G401 (cell line): ENCODE measurements around the gene KLHL35. TPM values are rescaled to one million over a fixed set of nuclear protein-coding genes. Genes with fewer than 3 reads are reported as not detected.

ENCODE experiments used
- DNase-seq: peaks from one replicate; pipeline ENCODE4 v3.0.0-alpha.2; 2015; ENCODE audit warnings: low spot score
- in situ Hi-C: cut with HindIII; loops from 2 replicates; pipeline ENCODE4 v1.10.0; 2016; ENCODE audit warnings: low sequenced_read_pairs, mixed read lengths
- total RNA-seq: library from RNA; depleted of rRNA; stranded (reverse); fragments of >200 nt; shearing (Covaris generic); gene quantifications from 2 replicates; pipeline ENCODE4 v1.2.3, GENCODE V29; 2014

Gene KLHL35
- total RNA-seq, 1 experiment from 2014 or later, result not detected

DNA sequence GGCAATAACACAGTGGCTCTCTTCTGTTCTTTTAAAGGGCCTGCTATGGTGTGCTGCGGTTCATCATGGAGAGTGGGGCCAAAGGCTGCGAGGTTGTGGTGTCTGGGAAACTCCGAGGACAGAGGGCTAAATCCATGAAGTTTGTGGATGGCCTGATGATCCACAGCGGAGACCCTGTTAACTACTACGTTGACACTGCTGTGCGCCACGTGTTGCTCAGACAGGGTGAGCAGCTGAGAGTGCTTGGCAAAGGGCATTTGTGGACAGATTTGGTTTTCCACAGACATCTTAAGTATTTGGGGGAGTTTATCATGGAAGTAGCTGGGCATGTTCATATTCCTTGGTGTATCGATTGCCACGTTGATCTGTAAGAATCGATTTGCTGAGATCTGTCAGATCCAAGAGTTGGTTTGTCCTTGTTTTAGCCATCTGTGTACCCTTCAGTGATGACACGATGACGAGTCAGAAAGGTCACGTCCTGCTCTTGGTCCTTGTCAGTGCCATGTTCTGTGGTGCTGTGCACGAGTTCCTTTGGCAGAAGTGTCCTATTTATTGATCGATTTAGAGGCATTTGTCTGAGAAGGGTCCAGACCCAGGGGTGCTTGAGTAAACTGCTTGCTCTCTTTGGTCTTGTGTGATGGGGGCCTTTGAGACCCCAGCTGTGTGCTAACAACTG is 28.9 kb downstream of the KLHL35 start:
- DNase-seq, result no peak
- in situ Hi-C loops, result no loop called here

DNA sequence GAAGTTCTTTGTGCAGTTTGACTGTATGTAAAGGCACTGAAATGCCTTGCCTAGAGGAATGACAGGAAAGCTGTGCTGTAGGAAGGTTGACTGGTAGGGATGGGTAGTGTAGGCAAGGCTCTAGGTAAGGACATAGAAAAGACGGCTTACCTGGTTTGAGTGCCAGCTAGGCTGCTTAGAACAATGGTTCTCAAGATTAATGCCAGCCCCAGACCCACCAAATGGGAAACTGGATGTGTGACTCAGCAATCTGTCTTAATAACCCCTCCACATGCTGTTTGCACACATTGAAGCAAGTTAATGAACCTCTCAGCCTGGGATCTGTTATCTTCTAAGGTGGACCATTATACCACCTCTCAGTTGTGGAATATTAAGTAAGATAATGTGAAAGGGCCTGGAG is 30.0 kb downstream of the KLHL35 start:
- in situ Hi-C loops, result no loop called here
- DNase-seq, result no peak

DNA sequence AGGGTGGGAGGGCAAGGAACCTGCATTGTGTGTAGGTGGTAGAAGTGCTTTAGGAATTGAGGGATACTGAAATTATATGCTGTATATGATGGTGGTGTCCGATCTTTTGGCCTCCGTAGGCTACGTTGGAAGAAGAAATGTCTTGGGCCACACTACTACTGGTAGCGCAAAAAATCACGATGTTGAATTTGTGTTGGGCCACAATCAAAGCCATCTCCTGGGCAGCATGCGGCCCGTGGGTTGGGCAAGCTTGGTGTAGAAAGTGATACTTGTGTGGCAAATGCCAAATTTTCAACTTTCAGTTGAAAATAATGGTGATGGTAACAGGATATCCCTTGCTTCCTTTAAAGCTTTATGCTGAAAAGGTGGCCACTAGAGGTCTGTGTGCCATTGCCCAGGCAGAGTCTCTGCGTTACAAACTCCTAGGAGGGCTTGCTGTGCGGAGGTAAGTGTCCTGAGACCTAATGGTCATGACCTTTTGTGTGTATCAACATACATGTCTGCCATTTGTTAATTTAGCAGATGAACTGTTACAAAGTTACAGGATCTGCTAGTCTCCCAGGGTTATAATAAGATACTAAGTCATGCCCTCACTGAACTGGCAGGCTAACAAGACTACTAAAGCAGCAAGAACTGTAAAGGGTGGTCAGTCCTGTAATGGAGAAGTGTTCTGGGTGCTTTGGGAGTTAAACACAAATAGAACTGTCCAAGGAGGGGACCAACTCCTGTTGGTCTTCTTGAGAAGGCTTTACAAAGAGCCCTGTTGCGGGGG is 30.8 kb downstream of the KLHL35 start:
- in situ Hi-C loops, result no loop called here
- DNase-seq, result no peak

DNA sequence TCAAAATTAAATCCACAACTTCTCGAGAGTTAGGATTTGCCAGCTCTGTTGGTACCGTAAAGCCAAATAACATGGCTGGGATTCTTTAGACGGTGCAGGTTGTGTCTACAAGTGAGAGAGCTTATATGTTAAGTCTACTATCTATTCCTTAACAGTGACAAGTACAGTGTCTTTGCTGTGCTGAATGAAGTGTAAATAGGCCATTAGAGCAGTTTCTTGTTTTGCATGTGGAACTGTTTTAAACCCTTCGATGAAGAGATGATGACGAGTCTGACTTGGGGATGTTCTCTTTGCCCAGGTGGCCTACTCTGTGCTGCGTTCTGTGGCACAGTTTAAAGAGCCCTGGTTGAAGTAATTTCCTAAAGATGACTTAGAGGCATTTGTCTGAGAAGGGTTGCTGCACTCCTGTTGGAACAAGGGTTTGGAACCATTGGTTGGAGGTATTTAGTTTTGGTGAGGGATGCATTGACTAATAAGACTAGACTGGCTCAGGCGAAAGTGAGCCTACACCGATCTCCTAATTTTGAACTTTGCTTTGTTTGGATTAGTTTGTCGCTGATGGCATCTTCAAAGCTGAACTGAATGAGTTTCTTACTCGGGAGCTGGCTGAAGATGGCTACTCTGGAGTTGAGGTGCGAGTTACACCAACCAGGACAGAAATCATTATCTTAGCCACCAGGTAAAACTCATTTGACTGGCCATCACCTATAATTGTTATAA is 32.7 kb downstream of the KLHL35 start:
- in situ Hi-C loops, result no loop called here
- no peak for DNase-seq

DNA sequence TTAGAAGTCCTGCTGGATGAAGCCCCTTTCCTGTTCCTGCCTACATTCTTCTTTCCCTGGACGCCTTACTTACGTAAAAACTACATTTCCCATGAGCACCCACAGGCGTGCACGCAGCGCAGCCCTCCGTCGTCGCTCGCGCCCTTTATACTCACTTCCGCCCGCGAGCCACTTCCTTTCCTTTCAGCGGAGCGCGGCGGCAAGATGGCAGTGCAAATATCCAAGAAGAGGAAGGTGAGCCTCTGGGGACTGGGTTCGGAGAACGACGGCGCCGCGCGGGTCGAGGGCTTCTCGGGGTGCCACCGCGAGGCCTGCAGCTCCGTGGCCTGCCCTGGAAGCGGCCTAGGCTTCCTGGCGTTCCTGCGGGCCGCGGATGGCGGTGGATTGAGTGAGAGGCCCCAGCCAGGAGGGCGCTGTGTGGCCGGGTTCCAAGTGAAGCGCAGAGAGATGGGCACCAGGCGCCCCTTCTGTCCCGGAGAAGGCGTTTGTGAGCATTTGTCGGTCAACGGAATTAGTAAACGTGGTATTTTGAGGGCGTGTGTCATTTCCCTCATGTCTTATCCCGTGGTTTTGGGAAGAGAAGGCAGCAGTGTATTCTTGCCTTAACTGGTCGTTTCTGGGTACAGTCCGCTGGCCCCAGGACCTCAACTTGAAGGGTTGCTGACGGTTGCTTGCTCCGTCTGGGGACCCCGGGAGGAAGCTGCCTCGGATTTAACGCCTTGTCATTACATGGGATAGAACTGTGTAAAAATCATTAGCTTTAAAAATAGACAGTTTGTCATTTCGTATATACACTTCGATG is 33.5 kb downstream of the KLHL35 start, which contains the start of gene RPS3:
Gene RPS3 (plus strand): TSS at position 175 of the 802 bp plus-strand sequence. CDS start 30 bp downstream, at position 205.
- peak; percentile 95 for DNase-seq
- in situ Hi-C loops, result no loop called here

DNA sequence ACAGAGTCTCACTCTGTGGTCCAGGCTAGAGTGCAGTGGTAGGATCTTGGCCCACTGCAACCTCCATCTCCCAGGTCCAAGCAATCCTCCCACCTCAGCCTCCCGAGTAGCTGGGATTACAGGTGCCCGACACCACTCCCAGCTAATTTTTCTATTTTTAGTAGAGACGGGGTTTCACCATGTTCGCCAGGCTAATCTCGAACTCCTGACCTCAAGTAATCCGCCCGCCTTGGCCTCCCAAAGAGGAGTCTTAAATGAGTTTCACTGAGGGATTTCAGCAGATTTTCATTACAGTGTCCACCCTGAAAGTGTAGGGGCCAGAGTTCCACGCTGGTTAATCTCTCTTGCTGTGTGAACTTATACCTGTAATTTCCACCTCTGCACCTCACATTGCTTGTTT is 34.1 kb downstream of the KLHL35 start:
- no peak for DNase-seq
- in situ Hi-C loops, result no loop called here

DNA sequence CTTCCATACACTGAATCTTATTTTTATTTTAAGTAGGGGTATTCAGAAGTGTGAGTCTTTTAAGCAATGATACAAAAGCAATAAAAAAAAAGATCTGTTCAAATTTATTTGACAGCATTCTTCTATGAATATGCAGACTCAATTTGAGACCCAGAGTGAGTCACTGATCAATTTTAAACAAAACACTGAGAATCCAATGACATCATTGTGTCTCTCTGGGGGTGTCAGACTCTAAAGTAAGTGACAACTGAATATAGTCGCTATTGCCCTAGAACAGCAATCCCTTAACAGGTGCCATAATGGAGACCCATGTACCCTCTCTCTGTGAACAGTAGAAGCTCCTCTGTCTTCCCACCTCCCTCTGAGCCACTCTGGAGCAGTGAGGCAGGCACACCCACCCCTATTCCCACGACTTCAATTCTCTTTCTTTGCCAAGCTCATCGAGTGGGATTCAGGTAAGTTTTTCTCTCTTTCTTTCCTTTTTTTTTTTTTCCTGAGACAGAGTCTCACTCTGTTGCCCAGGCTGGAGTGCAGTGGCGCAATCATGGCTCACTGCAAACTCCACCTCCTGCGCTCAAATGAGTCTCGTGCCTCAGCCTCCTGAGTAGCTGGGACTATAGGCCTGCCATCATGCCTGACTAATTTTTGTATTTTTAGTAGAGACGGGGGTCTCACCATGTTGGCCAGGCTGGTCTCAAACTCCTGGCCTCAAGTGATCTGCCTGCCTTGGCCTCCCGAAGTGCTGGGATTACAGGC is 38.7 kb downstream of the KLHL35 start:
- in situ Hi-C loops, result no loop called here
- no peak for DNase-seq

DNA sequence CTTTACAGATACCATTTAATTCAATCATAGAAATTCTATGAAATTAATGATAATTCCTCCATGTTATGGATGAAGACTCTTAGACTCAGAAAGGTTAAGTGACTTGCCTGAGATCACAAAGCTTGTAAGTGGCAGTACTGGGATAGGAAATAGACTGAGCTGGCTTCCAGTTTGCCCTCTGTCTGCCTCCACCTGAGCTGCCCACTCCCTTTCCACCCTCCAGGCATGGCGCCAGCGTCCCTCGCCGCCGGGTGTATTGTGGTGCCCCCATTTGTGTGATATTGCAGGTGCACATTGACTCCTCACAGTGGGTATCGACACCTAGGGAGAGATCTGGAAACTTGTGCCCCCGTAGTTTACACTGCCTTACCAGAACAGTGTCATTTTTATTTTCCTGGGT is 43.1 kb downstream of the KLHL35 start:
- in situ Hi-C loops, result no loop called here
- DNase-seq, result no peak

DNA sequence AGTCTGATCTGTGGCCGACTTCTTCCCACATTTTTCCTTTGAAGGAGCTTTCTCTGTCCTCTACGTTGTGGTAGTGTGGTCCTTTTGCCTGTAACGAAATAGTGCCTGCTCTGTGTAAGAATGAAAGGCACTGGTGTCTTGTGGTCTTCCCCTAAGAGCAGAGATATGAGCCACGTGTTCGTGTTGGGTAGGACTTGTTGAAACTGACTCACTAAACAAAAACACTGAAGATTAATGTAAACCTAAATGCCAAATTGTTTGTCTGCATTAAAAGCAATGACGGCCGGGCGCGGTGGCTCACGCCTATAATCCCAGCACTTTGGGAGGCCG is 43.8 kb downstream of the KLHL35 start:
- in situ Hi-C loops, result no loop called here
- no peak for DNase-seq

DNA sequence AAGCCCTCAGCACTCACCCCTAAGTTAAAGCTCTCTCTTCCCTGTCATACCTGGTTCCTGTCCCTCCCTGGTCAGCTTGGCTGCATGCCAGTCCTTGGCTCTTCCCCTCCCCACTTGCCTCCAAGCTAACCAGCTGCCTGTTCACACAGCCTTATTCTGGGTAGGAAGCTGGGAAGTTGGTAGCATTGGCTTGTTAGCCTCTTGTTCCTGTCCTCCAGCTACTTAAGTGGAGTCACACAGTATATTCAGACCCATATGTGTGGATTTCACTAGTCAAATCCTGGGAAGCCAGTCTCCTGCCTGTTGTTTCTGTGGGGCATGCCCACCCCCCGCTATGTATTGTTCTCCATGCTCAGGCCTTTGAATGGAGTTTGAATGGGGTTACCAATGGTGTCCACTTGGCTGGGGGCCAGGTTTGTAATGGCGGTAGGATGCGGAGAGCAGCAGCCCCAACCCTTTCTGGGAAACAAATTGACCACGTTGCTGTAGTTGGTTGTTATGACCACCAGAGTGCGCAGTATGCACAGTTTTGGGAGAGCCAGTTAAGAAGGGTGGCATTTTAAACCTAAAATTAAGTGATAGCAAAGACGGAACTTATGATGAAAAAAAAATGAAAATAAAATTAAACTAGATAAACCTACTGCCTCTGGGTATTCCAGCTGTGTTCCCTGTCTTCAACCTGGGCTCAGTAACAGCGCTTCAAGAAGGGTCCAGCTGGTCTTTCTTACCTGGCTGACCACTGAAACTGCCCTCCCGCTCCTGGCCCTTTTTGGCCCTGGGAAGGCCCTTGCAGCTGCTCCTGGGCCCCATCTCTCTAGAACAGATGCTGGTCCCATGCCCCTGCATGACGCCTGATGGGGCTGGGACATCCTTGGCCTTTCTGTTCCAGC is 44.4 kb downstream of the KLHL35 start:
- peak; percentile 85 for DNase-seq
- in situ Hi-C loops, result no loop called here

DNA sequence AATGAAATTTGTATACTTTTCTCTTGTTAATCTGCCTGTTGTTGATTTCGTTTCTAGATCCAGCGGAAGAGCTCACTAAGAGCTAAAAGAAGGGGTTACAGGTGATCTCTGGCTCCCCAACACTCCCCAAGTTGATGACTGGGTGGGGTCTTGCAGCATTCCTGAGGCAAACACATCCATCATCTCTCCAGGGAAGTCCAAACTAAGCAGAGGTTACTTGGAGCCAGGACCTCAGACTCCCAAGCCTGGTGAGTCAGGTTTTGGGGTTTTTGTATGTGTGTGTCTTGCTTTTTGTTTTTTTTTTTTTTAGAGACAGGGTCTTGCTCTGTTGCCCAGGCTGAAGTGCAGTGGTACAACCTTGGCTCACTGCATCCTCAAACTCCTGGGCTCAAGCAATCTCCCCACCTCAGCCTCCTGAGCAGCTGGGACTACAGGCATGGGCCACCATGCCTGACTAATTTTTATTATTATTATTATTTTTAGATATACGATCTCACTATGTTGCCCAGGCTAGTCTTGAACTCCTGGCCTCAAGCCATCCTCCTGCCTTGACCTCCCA is 45.2 kb downstream of the KLHL35 start:
- in situ Hi-C loops, result no loop called here
- DNase-seq, result no peak

DNA sequence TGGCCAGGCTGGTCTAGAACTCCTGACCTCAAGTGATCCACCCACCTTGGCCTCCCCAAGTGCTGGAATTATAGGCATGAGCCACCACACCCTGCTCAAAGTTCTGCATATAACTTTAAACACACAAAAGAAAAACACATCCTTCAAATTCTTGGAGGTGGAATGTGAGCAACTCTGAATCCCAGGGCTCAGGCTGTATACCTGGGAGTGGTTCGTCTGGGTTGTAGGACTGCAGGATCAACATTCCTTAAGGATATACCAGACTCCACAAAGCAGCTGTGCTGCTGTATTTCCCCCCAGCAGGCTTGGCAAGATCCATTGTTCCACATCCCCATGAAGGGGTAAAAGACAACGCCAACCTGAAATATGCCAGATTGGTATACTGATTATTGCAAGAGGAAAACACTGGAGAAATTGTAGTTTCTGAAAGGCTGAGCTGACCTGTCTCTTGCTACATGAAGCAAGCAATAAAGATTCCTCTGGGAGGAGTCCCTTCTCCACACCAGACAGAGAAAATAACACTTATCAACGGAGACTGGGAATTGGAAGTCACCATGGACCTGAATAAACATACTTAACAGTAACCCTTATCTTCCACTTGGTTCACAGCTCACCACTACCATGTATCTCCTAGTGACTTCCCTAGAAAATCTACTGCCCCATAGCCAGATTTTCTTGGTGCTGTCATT is 45.9 kb downstream of the KLHL35 start:
- DNase-seq, result no peak
- in situ Hi-C loops, result no loop called here

DNA sequence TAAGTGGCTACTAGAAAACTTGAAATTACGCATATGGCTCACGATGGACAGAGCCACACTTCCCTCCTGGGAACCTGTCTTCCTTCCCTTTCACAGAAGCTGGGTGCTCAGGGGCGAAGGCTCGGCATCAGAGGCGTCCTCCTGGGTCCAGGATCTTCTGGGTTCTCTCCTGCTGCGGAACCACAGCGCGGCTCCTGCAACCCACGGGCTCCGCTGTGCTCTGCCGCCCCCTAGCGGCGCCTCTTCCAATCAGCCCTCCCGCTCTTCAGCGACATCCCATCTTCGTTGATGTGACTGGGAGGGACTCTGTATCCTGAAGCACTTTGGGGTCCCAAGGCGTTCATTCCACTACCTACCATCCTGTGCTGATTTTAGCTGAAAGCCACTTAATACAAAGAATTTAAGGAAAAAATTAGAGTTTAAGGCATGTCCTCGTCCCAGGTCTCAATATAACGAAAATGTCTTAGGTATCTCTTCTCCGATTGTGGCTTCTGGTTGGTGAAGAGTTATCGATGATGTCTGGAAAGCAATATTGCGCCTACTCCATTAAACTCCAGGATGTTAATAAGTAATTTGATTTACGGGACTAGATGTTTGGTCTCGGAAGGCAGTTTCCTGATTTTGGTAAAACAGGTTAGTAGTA is 48.4 kb downstream of the KLHL35 start:
- peak; percentile 81 for DNase-seq
- in situ Hi-C loops, result no loop called here

DNA sequence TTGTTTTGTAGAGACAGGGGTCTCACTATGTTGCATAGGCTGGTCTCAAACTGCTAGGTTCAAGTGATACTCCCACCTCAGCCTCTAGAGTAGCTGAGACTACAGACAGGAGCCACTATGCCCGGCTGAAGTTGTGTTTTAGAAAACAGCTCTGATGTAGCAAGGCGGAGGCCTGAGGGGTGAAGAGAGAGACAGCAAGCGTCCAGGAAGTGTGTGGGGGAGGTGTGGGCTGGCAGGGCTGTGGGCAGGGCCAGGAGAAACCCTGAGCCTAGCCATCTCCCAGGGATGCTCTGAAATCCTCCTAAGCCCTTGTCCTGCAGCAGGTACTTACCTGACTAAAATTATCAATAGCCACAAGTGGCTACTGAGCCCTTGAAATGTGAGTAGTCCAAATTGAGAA is 49.8 kb downstream of the KLHL35 start:
- in situ Hi-C loops, result no loop called here

DNA sequence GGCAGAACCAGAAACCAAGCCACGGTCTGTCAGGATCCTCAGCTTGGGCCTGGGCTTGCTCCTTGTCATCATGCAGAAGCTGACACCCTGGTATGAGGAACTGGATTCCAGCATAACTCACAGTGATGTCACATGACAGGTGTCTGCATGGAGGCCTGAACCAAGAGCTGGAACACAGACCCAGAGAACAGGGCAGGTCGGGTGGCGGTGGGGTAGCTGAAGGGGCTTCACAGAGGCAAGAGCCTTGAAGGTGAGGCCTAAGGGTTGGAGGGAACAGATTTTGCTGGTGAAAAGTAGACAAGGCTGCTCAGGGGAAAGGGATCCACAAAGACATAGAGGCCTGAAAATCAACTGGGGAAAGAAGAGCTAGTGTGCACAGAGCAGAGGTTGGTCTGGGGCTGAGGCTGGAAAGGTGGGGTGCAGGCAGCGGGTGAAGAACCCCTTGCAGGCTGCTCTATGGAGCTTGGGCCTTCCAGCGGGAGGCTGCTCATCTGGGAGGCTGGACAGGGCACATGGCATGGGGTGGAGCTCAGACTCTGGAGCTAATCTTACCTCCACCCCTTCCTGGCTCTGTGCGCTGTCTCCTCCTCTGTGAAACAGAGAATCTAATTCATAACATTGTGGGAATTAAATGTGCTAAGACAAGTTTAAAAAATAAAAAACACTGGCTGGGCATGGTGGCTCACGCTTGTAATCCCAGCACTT is 52.1 kb downstream of the KLHL35 start:
- DNase-seq, result no peak
- in situ Hi-C loops, result no loop called here

More for the DNA sequence above, 49.8 kb downstream of the KLHL35 start:
- no peak for DNase-seq

DNA sequence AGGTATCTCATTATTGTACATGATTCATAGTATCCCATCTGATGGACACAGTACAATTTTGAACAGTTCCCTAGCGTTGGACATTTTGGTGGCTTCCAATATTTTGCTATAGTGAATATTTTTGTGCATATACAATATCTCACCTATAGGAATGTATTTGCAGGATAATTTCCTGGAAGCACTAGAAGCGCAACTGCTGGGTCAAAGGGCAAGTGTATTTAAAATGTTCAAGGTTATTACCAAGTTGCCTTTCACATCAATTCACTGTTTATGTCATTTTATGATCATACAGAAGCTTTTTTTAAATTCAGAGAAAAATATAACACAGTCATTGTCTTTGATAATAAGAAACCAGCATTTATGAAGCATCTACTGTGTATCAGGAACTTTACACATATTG is 52.8 kb downstream of the KLHL35 start:
- DNase-seq, result no peak
- in situ Hi-C loops, result no loop called here
